Ascending aorta (tissue), 2 donors: Measurements from ENCODE around the gene COPS4. TPM values are rescaled to one million over a fixed set of nuclear protein-coding genes. Genes with fewer than 3 reads are reported as not detected.

ENCODE experiments used
- DNase-seq, 2 donors: peaks; one replicate each; pipeline ENCODE4 v3.0.0-alpha.2; 2019; ENCODE audit warnings: low spot score in 2 of 2
- H3K27ac ChIP-seq, 2 donors: fragments of 200-600 bp; sonication (generic); one replicate each; pipeline ENCODE4 v1.5.1; 2016 to 2017; ENCODE audit warnings: mild to moderate bottlenecking in 1 of 2
- H3K27me3 ChIP-seq: fragments of 200-600 bp; sonication (generic); one replicate; pipeline ENCODE4 v1.5.1; 2017
- H3K36me3 ChIP-seq, 2 donors: fragments of 200-600 bp; sonication (generic); one replicate each; pipeline ENCODE4 v1.5.1; 2016
- H3K4me1 ChIP-seq, 2 donors: fragments of 200-600 bp; sonication (generic); one replicate each; pipeline ENCODE4 v1.5.1; 2016 to 2017; ENCODE audit warnings: mild to moderate bottlenecking in 1 of 2
- H3K4me3 ChIP-seq, 2 donors: fragments of 200-600 bp; sonication (generic); one replicate each; pipeline ENCODE4 v1.5.1; 2016 to 2017; ENCODE audit warnings: mild to moderate bottlenecking in 1 of 2
- H3K9me3 ChIP-seq, 2 donors: fragments of 200-600 bp; sonication (generic); one replicate each; pipeline ENCODE4 v1.5.1; 2016
- intact Hi-C: fragments of 100-400 bp; cut with DNase I; formaldehyde crosslinking; loops from one replicate; pipeline ENCODE4 v1.15.1; 2023
- total RNA-seq: library from RNA; depleted of rRNA; stranded (reverse); fragments of >200 nt; gene quantifications from one replicate; pipeline ENCODE4 v1.1.0, GENCODE V29; 2016
- TF ChIP-seq, protein P1 (sequence below), 3 experiments: fragments of 200-600 bp in 2 of 3; fragments of 450-650 bp in 1 of 3; sonication (generic) in 2 of 3; IDR thresholded peaks; one replicate each; pipeline ENCODE4 v1.5.1; 2016 to 2019; ENCODE audit warnings: antibody characterized with exemption in 3 of 3, mild to moderate bottlenecking in 1 of 3, moderate library complexity in 1 of 3

The COPS4 gene
- total RNA-seq, 1 donor from 2014 or later: 83.5 TPM

DNA sequence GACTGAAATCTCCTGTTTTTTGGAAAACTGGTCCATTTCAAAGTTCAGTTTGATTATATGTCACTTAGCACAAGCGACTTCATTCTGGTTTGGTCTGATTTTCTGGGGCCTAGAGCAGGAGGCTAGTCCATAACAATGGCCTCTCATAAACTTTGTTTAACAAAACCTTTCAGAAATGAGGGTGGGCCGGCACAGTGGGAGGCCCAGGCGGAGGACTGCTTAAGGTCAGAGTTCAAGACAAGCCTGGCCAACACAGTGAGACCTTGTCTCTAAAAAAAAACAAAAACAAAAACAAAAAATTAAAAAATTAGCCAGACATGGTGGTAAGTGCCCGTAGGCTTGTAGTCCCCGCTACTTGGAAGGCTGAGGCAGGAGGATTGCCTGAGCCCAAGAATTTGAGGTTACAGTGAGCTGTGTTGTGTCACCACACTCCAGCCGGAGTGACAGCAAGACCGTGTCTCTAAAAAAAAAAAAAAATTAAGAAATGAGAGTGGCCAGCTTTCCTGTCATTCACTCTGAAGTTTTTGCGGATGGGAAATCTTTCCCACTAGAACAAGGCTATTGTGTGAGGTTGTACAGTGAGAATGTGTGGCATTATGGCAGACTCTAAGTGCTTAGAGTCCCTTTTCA, 80.8 kb downstream of the COPS4 start:
- TF ChIP-seq, protein P1, sequence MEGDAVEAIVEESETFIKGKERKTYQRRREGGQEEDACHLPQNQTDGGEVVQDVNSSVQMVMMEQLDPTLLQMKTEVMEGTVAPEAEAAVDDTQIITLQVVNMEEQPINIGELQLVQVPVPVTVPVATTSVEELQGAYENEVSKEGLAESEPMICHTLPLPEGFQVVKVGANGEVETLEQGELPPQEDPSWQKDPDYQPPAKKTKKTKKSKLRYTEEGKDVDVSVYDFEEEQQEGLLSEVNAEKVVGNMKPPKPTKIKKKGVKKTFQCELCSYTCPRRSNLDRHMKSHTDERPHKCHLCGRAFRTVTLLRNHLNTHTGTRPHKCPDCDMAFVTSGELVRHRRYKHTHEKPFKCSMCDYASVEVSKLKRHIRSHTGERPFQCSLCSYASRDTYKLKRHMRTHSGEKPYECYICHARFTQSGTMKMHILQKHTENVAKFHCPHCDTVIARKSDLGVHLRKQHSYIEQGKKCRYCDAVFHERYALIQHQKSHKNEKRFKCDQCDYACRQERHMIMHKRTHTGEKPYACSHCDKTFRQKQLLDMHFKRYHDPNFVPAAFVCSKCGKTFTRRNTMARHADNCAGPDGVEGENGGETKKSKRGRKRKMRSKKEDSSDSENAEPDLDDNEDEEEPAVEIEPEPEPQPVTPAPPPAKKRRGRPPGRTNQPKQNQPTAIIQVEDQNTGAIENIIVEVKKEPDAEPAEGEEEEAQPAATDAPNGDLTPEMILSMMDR (IDR thresholded peaks at IDR 0.05): no peak
- intact Hi-C loops: no loop called here
- H3K36me3 ChIP-seq: no peaks in the 10 kb centered on the region

DNA sequence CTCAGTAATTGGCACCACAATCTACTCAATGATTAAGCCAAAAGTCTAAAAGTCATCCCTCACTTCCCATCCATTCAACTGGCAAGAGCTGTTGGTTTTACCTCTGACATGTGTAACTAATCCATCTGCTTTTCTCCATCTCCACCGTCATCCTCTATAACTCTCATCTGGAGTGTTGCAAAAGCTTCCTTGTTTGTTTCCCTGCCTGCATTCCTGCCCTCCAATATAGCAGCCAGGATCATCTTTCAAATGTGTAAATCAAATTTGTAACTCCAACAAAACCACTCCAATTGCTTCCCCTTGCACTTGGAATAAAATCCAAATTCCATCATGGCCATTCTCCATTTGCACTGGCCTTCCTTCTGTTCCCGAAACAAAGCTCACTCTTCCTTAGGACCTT, 83.9 kb downstream of the COPS4 start:
- TF ChIP-seq, protein P1 (IDR thresholded peaks at IDR 0.05): no peak

More for the DNA sequence above, 80.8 kb downstream of the COPS4 start:
- Histone ChIP-seq H3K27ac (no peak overlapping the region), H3K27me3 (no peaks in the 10 kb centered on the region), H3K4me3 (no peak overlapping the region), H3K4me1 (no peaks in the 10 kb centered on the region), H3K9me3 (no peaks in the 10 kb centered on the region)
- no peak for DNase-seq

DNA sequence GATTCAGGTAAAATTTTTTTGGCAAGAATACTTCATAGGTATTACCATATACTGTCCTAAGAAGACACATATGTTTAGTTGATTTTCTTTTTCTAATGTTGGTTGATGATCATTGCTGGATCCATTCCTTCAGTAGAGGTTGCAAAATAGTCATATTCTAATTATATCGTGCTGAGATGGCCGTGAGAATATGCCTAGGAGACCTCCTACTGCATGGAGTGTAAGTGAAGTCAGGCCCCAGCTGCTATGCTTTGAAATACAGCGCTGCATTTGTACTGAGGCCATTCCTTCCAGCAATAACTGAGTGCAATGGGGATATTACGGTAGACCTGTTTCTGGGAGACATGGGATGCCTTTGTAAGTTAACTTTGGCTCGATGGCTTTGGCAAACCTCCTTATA, 86.3 kb downstream of the COPS4 start:
- Histone ChIP-seq H3K27ac (no peak overlapping the region), H3K9me3 (no peaks in the 10 kb centered on the region), H3K4me3 (no peak overlapping the region), H3K4me1 (no peaks in the 10 kb centered on the region), H3K27me3 (no peaks in the 10 kb centered on the region), H3K36me3 (no peaks in the 10 kb centered on the region)
- TF ChIP-seq, protein P1 (IDR thresholded peaks at IDR 0.05): no peak
- intact Hi-C loops: no loop called here
- DNase-seq: no peak

More for the DNA sequence above, 83.9 kb downstream of the COPS4 start:
- no peaks in the 10 kb centered on the region for H3K9me3 ChIP-seq
- no peak overlapping the region for H3K4me3 ChIP-seq
- no peaks in the 10 kb centered on the region for H3K36me3 ChIP-seq
- no peak overlapping the region for H3K27ac ChIP-seq
- no peak for DNase-seq
- no peaks in the 10 kb centered on the region for H3K27me3 ChIP-seq
- intact Hi-C loops: no loop called here
- no peaks in the 10 kb centered on the region for H3K4me1 ChIP-seq

DNA sequence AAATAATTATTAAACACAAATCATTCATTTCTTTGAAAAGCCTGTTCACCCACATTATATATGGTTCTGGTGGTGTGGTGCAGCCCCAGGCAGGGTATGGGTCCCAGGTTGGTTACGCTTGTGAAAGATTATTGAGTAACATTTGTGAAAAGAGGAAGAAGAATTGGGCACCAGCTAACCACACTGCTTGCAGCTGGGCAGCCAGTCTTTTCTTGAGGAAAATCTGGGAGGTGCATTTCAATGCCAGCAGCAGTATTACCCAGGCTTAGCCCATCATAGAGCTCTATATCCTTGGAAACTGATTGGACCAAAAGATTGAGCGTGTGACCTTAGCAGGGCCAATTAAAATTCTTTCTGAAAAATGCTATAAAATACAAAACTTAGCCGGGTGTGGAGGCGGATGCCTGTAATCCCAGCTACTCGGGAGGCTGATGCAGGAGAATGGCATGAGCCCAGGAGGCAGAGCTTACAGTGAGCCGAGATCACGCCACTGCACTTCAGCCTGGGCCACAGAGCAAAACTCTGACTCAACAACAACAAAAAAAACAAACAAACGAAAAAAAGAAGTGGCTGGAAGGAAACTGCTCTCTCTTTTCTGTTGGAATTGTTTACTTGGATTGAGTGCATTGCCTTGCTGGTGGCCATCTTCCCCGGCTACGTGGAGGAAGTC, 89.3 kb downstream of the COPS4 start:
- no peak for DNase-seq
- Histone ChIP-seq H3K27ac (no peak overlapping the region), H3K9me3 (no peaks in the 10 kb centered on the region)

More for the DNA sequence above, 89.3 kb downstream of the COPS4 start:
- H3K27me3 ChIP-seq: no peaks in the 10 kb centered on the region
- intact Hi-C loops: no loop called here
- H3K36me3 ChIP-seq: no peaks in the 10 kb centered on the region
- no peak overlapping the region for H3K4me3 ChIP-seq
- TF ChIP-seq, protein P1 (IDR thresholded peaks at IDR 0.05): no peak
- H3K4me1 ChIP-seq: no peaks in the 10 kb centered on the region

Other genes starting within 250 kb of the COPS4 start
- gene SCD5, start 236.4 kb upstream of the COPS4 start, total RNA-seq: 28.0 TPM
- 100 TPM for gene SEC31A, start 144.0 kb upstream of the COPS4 start, total RNA-seq
- gene THAP9, start 134.4 kb upstream of the COPS4 start, total RNA-seq: 0.32 TPM
- gene LIN54, start 24.4 kb upstream of the COPS4 start, total RNA-seq: 6.2 TPM
- 1.1 TPM for gene PLAC8, start 79.5 kb downstream of the COPS4 start, total RNA-seq
- 9.7 TPM for gene COQ2, start 249.6 kb downstream of the COPS4 start, total RNA-seq